Measurements from ENCODE around the gene NLK.
A peak's percentile ranks its signal among the peaks of the same experiment; 100 is the strongest.
"Not testable (repeated sequence)": the region's sequence is repeated elsewhere in the genome, so short reads cannot be mapped to it uniquely, and the experiment has no call there.

Gene NLK

GRCh38 chr17:28185658-28186057 is 143.2 kb downstream of the NLK start:
- ChIA-PET CTCF (interaction anchor here (2.0 kb wide), 1 partner anchor 8 kb away, joined by 7 read pairs; no protein-coding TSS in a partner anchor), POLR2A (no interaction called here)
- no peak for DNase-seq

GRCh38 chr17:28186472-28186871 is 144.0 kb downstream of the NLK start:
- H3K9me3 ChIP-seq (ENCODE audit: control extremely low read depth in 1 of 5, control insufficient read depth in 4 of 5, insufficient read depth in 2 of 5, low read depth in 1 of 5, low read length in 4 of 5); H3K27ac ChIP-seq (ENCODE audit: insufficient read depth in 1 of 2, low read depth in 1 of 2, low read length in 2 of 2, poor library complexity in 1 of 2, severe bottlenecking in 2 of 2); H3K27me3 ChIP-seq (replicated peaks in 2 of 5; ENCODE audit: control insufficient read depth in 4 of 5, insufficient read depth in 5 of 5, low read length in 4 of 5); H3K4me3 ChIP-seq (ENCODE audit: control insufficient read depth in 1 of 7, extremely low read depth in 1 of 7, insufficient read depth in 4 of 7, low read depth in 2 of 7, low read length in 6 of 7); POLR2A ChIA-PET; DNase-seq: not testable (repeated sequence)
- Histone ChIP-seq H3K36me3 (ENCODE audit: control insufficient read depth in 4 of 4, insufficient read depth in 4 of 4, low read length in 3 of 4) (peaks cover 4 to 30% (median 18%) of the 10 kb centered on the region in 4 experiments), H3K4me1 (ENCODE audit: control extremely low read depth in 1 of 4, control insufficient read depth in 4 of 4, insufficient read depth in 4 of 4, low read length in 3 of 4) (peaks cover 12 to 31% (median 22%) of the 10 kb centered on the region in 4 experiments)
- CTCF ChIA-PET = interaction anchor here (2.0 kb wide), 1 partner anchor 9 kb away, joined by 7 read pairs; no protein-coding TSS in a partner anchor
- WGBS (ENCODE audit: insufficient coverage) = 83% methylated on average over 1 of the region's 3 CpGs

More at GRCh38 chr17:28185658-28186057, 143.2 kb downstream of the NLK start:
- Histone ChIP-seq H3K9me3 (ENCODE audit: control extremely low read depth in 1 of 5, control insufficient read depth in 4 of 5, insufficient read depth in 2 of 5, low read depth in 1 of 5, low read length in 4 of 5) (peaks cover 0 to 4% (median 2%) of the 10 kb centered on the region in 5 experiments), H3K27ac (ENCODE audit: insufficient read depth in 1 of 2, low read depth in 1 of 2, low read length in 2 of 2, poor library complexity in 1 of 2, severe bottlenecking in 2 of 2) (no peak overlapping the region), H3K36me3 (ENCODE audit: control insufficient read depth in 4 of 4, insufficient read depth in 4 of 4, low read length in 3 of 4) (peaks cover 4 to 28% (median 18%) of the 10 kb centered on the region in 4 experiments), H3K27me3 (replicated peaks in 2 of 5; ENCODE audit: control insufficient read depth in 4 of 5, insufficient read depth in 5 of 5, low read length in 4 of 5) (no peaks in the 10 kb centered on the region), H3K4me1 (ENCODE audit: control extremely low read depth in 1 of 4, control insufficient read depth in 4 of 4, insufficient read depth in 4 of 4, low read length in 3 of 4) (peaks cover 12 to 32% (median 22%) of the 10 kb centered on the region in 4 experiments), H3K4me3 (ENCODE audit: control insufficient read depth in 1 of 7, extremely low read depth in 1 of 7, insufficient read depth in 4 of 7, low read depth in 2 of 7, low read length in 6 of 7) (no peak overlapping the region)
- 98% methylated on average over 4 of the region's 5 CpGs for WGBS (ENCODE audit: insufficient coverage)

- ChIA-PET CTCF (interaction anchor here (1.3 to 1.5 kb wide), 2 partner anchors 12 to 13 kb away, joined by 4 to 5 read pairs; no protein-coding TSS in a partner anchor), POLR2A (no interaction called here)
- WGBS (ENCODE audit: insufficient coverage) = 100% methylated on average over 1 of the region's 2 CpGs
- Histone ChIP-seq H3K4me1 (ENCODE audit: control extremely low read depth in 1 of 4, control insufficient read depth in 4 of 4, insufficient read depth in 4 of 4, low read length in 3 of 4) (peaks cover 5 to 25% (median 15%) of the 10 kb centered on the region in 4 experiments), H3K9me3 (ENCODE audit: control extremely low read depth in 1 of 5, control insufficient read depth in 4 of 5, insufficient read depth in 2 of 5, low read depth in 1 of 5, low read length in 4 of 5) (peaks cover 0 to 4% (median 2%) of the 10 kb centered on the region in 5 experiments), H3K4me3 (ENCODE audit: control insufficient read depth in 1 of 7, extremely low read depth in 1 of 7, insufficient read depth in 4 of 7, low read depth in 2 of 7, low read length in 6 of 7) (no peak overlapping the region), H3K27ac (ENCODE audit: insufficient read depth in 1 of 2, low read depth in 1 of 2, low read length in 2 of 2, poor library complexity in 1 of 2, severe bottlenecking in 2 of 2) (no peak overlapping the region), H3K27me3 (replicated peaks in 2 of 5; ENCODE audit: control insufficient read depth in 4 of 5, insufficient read depth in 5 of 5, low read length in 4 of 5) (no peaks in the 10 kb centered on the region), H3K36me3 (ENCODE audit: control insufficient read depth in 4 of 4, insufficient read depth in 4 of 4, low read length in 3 of 4) (peaks cover 4 to 34% (median 17%) of the 10 kb centered on the region in 4 experiments)
- no peak for DNase-seq
Observed at GRCh38 chr17:28187931-28188330, 145.5 kb downstream of the NLK start.

- H3K4me1 ChIP-seq (ENCODE audit: control extremely low read depth in 1 of 4, control insufficient read depth in 4 of 4, insufficient read depth in 4 of 4, low read length in 3 of 4) = peaks cover 5 to 26% (median 16%) of the 10 kb centered on the region in 4 experiments
- CTCF ChIA-PET = interaction anchor here (1.3 to 2.0 kb wide), 3 partner anchors 8 to 14 kb away, joined by 4 to 5 read pairs (median 5); no protein-coding TSS in a partner anchor
- H3K4me3 ChIP-seq (ENCODE audit: control insufficient read depth in 1 of 7, extremely low read depth in 1 of 7, insufficient read depth in 4 of 7, low read depth in 2 of 7, low read length in 6 of 7) = no peak overlapping the region
- POLR2A ChIA-PET = interaction anchor here (0.7 kb wide), 1 partner anchor 295 kb away, joined by 3 read pairs; no protein-coding TSS in a partner anchor
- H3K36me3 ChIP-seq (ENCODE audit: control insufficient read depth in 4 of 4, insufficient read depth in 4 of 4, low read length in 3 of 4) = peaks cover 4 to 34% (median 19%) of the 10 kb centered on the region in 4 experiments
- peak overlapping the region in 1 of 2 experiments; percentile 72 for H3K27ac ChIP-seq (ENCODE audit: insufficient read depth in 1 of 2, low read depth in 1 of 2, low read length in 2 of 2, poor library complexity in 1 of 2, severe bottlenecking in 2 of 2)
- no peaks in the 10 kb centered on the region for H3K27me3 ChIP-seq (replicated peaks in 2 of 5; ENCODE audit: control insufficient read depth in 4 of 5, insufficient read depth in 5 of 5, low read length in 4 of 5)
- WGBS (ENCODE audit: insufficient coverage) = 86% methylated on average over 1 of the region's 1 CpG
- peaks cover 0 to 4% (median 2%) of the 10 kb centered on the region in 5 experiments for H3K9me3 ChIP-seq (ENCODE audit: control extremely low read depth in 1 of 5, control insufficient read depth in 4 of 5, insufficient read depth in 2 of 5, low read depth in 1 of 5, low read length in 4 of 5)
- peak in 2 of 3 donors; percentile 56 to 74 for DNase-seq
Observed at GRCh38 chr17:28188841-28189263, 146.4 kb downstream of the NLK start.

GRCh38 chr17:28189667-28190066 is 147.2 kb downstream of the NLK start:
- DNase-seq = peak; percentile 34 to 70 (median 54)
- WGBS (ENCODE audit: insufficient coverage) = no CpG with 5 or more reads among the region's 5 CpGs

GRCh38 chr17:28191018-28191417 is 148.5 kb downstream of the NLK start:
- Histone ChIP-seq H3K4me1 (ENCODE audit: control extremely low read depth in 1 of 4, control insufficient read depth in 4 of 4, insufficient read depth in 4 of 4, low read length in 3 of 4) (peaks cover 5 to 26% (median 16%) of the 10 kb centered on the region in 4 experiments), H3K36me3 (ENCODE audit: control insufficient read depth in 4 of 4, insufficient read depth in 4 of 4, low read length in 3 of 4) (peaks cover 4 to 20% (median 15%) of the 10 kb centered on the region in 4 experiments), H3K4me3 (ENCODE audit: control insufficient read depth in 1 of 7, extremely low read depth in 1 of 7, insufficient read depth in 4 of 7, low read depth in 2 of 7, low read length in 6 of 7) (no peak overlapping the region), H3K27ac (ENCODE audit: insufficient read depth in 1 of 2, low read depth in 1 of 2, low read length in 2 of 2, poor library complexity in 1 of 2, severe bottlenecking in 2 of 2) (peak overlapping the region in 1 of 2 experiments; percentile 38), H3K27me3 (replicated peaks in 2 of 5; ENCODE audit: control insufficient read depth in 4 of 5, insufficient read depth in 5 of 5, low read length in 4 of 5) (no peaks in the 10 kb centered on the region), H3K9me3 (ENCODE audit: control extremely low read depth in 1 of 5, control insufficient read depth in 4 of 5, insufficient read depth in 2 of 5, low read depth in 1 of 5, low read length in 4 of 5) (peaks cover 0 to 4% (median 0%) of the 10 kb centered on the region in 5 experiments)
- WGBS (ENCODE audit: insufficient coverage) = 100% methylated on average over 1 of the region's 8 CpGs
- CTCF ChIA-PET = interaction anchor here (2.2 kb wide), 1 partner anchor 12 kb away, joined by 8 read pairs; no protein-coding TSS in a partner anchor
- POLR2A ChIA-PET = no interaction called here
- no peak for DNase-seq

More at GRCh38 chr17:28189667-28190066, 147.2 kb downstream of the NLK start:
- Histone ChIP-seq H3K9me3 (ENCODE audit: control extremely low read depth in 1 of 5, control insufficient read depth in 4 of 5, insufficient read depth in 2 of 5, low read depth in 1 of 5, low read length in 4 of 5) (peaks cover 0 to 4% (median 2%) of the 10 kb centered on the region in 5 experiments), H3K4me3 (ENCODE audit: control insufficient read depth in 1 of 7, extremely low read depth in 1 of 7, insufficient read depth in 4 of 7, low read depth in 2 of 7, low read length in 6 of 7) (no peak overlapping the region), H3K36me3 (ENCODE audit: control insufficient read depth in 4 of 4, insufficient read depth in 4 of 4, low read length in 3 of 4) (peaks cover 4 to 28% (median 20%) of the 10 kb centered on the region in 4 experiments), H3K27me3 (replicated peaks in 2 of 5; ENCODE audit: control insufficient read depth in 4 of 5, insufficient read depth in 5 of 5, low read length in 4 of 5) (no peaks in the 10 kb centered on the region), H3K4me1 (ENCODE audit: control extremely low read depth in 1 of 4, control insufficient read depth in 4 of 4, insufficient read depth in 4 of 4, low read length in 3 of 4) (peaks cover 5 to 26% (median 16%) of the 10 kb centered on the region in 4 experiments), H3K27ac (ENCODE audit: insufficient read depth in 1 of 2, low read depth in 1 of 2, low read length in 2 of 2, poor library complexity in 1 of 2, severe bottlenecking in 2 of 2) (peak overlapping the region; percentile 40 to 72)
- CTCF ChIA-PET = interaction anchor here (0.6 to 2.2 kb wide), 5 partner anchors 9 to 46 kb away, joined by 3 to 8 read pairs (median 4); no protein-coding TSS in a partner anchor
- POLR2A ChIA-PET = no interaction called here

- peaks cover 5 to 26% (median 16%) of the 10 kb centered on the region in 4 experiments for H3K4me1 ChIP-seq (ENCODE audit: control extremely low read depth in 1 of 4, control insufficient read depth in 4 of 4, insufficient read depth in 4 of 4, low read length in 3 of 4)
- H3K36me3 ChIP-seq (ENCODE audit: control insufficient read depth in 4 of 4, insufficient read depth in 4 of 4, low read length in 3 of 4) = peaks cover 0 to 27% (median 16%) of the 10 kb centered on the region in 4 experiments
- H3K9me3 ChIP-seq (ENCODE audit: control extremely low read depth in 1 of 5, control insufficient read depth in 4 of 5, insufficient read depth in 2 of 5, low read depth in 1 of 5, low read length in 4 of 5) = no peaks in the 10 kb centered on the region
- no peaks in the 10 kb centered on the region for H3K27me3 ChIP-seq (replicated peaks in 2 of 5; ENCODE audit: control insufficient read depth in 4 of 5, insufficient read depth in 5 of 5, low read length in 4 of 5)
- CTCF ChIA-PET = interaction anchor here (0.6 to 1.1 kb wide), 3 partner anchors 23 to 185 kb away, joined by 3 to 4 read pairs (median 3); no protein-coding TSS in a partner anchor
- 20% methylated on average over 2 of the region's 3 CpGs for WGBS (ENCODE audit: insufficient coverage)
- H3K27ac ChIP-seq (ENCODE audit: insufficient read depth in 1 of 2, low read depth in 1 of 2, low read length in 2 of 2, poor library complexity in 1 of 2, severe bottlenecking in 2 of 2) = no peak overlapping the region
- H3K4me3 ChIP-seq (ENCODE audit: control insufficient read depth in 1 of 7, extremely low read depth in 1 of 7, insufficient read depth in 4 of 7, low read depth in 2 of 7, low read length in 6 of 7) = peak overlapping the region in 1 of 7 experiments; percentile 29
- DNase-seq = peak; percentile 34 to 74 (median 62)
- POLR2A ChIA-PET = interaction anchor here (1.0 kb wide), 1 partner anchor 9 kb away, joined by 3 read pairs; no protein-coding TSS in a partner anchor
Observed at GRCh38 chr17:28193241-28193640, 150.8 kb downstream of the NLK start.

Measured in common myeloid progenitor, CD34-positive (primary cell).